T-cell (primary cell): ENCODE measurements around the gene ITGB7. TPM values are rescaled to one million over a fixed set of nuclear protein-coding genes. Genes with fewer than 3 reads are reported as not detected.
A peak's percentile ranks its signal among the peaks of the same experiment; 100 is the strongest.

Source experiments
- ATAC-seq, 4 experiments: fragments of 200-7000 bp in 3 of 4; fragments of 150-1000 bp in 1 of 4; cut with Tn5 transposase; replicated peaks in 1 of 4; 1 replicate in 3 of 4; 2 replicates in 1 of 4; pipeline ENCODE4 v1.10.0; 2021; ENCODE audit warnings: moderate library complexity in 3 of 4, mild to moderate bottlenecking in 2 of 4, moderate number of reproducible peaks in 1 of 4
- CTCF ChIA-PET, 2 donors: fragments of 300-600 bp; sonication (Branson Sonifier 250); formaldehyde crosslinking; loops; one replicate each; lab custom pipeline; 2022; ENCODE audit warnings: antibody characterized with exemption in 2 of 2; lab: Charles Lee
- POLR2A ChIA-PET, 2 donors: fragments of 300-600 bp; sonication (Branson Sonifier 250); formaldehyde crosslinking; loops; one replicate each; lab custom pipeline; 2022; ENCODE audit warnings: antibody characterized with exemption in 2 of 2; lab: Charles Lee
- DNase-seq, 35 experiments: peaks; one replicate each; pipeline versions ENCODE4 v3.0.0 to v3.0.0-alpha.2; 2013 to 2023
- H3K27ac ChIP-seq: one replicate; pipeline ENCODE4 v1.5.1; 2013; ENCODE audit warnings: low read length
- H3K27me3 ChIP-seq, 2 experiments: replicated peaks in 1 of 2; 1 replicate in 1 of 2; 2 replicates in 1 of 2; pipeline versions ENCODE4 v1.6.1 to v1.7.0; 2013; ENCODE audit warnings: low read length in 1 of 2, mixed read lengths in 1 of 2; ENCODE audit not compliant: control insufficient read depth in 2 of 2, insufficient read depth in 2 of 2; ENCODE audit errors: extremely low read depth in 1 of 2
- H3K36me3 ChIP-seq, 2 donors: 1 replicate in 1 of 2; 2 replicates in 1 of 2; pipeline versions ENCODE4 v1.6.1 to v1.7.0; 2013; ENCODE audit warnings: low read length in 1 of 2; ENCODE audit not compliant: control insufficient read depth in 2 of 2, insufficient read depth in 1 of 2; ENCODE audit errors: extremely low read depth in 1 of 2
- H3K4me1 ChIP-seq, 2 experiments: 1 replicate in 1 of 2; 2 replicates in 1 of 2; pipeline versions ENCODE4 v1.6.1 to v1.7.0; 2013; ENCODE audit warnings: low read length in 2 of 2, mixed read lengths in 1 of 2; ENCODE audit not compliant: insufficient read depth in 2 of 2, control insufficient read depth in 1 of 2; ENCODE audit errors: extremely low read depth in 1 of 2
- H3K4me3 ChIP-seq, 2 donors: 1 replicate in 1 of 2; 2 replicates in 1 of 2; pipeline versions ENCODE4 v1.5.1 to v1.7.0; 2013; ENCODE audit warnings: mild to moderate bottlenecking in 2 of 2, low read length in 1 of 2, moderate library complexity in 1 of 2; ENCODE audit not compliant: control insufficient read depth in 1 of 2; ENCODE audit errors: extremely low read depth in 1 of 2
- H3K9me3 ChIP-seq: 2 replicates; pipeline ENCODE4 v1.7.0; 2013
- H3K27ac Mint-ChIP-seq, 2 donors: one replicate each; pipeline ENCODE4 v1.8.0; 2020 to 2021; ENCODE audit warnings: mild to moderate bottlenecking in 2 of 2, mixed read lengths in 2 of 2
- H3K27me3 Mint-ChIP-seq, 2 donors: one replicate each; pipeline ENCODE4 v1.8.0; 2021 to 2022; ENCODE audit warnings: mixed read lengths in 2 of 2
- H3K36me3 Mint-ChIP-seq: one replicate; pipeline ENCODE4 v1.8.0; 2021; ENCODE audit warnings: mixed read lengths
- H3K4me1 Mint-ChIP-seq, 3 donors: one replicate each; pipeline ENCODE4 v1.8.0; 2020 to 2022; ENCODE audit warnings: mixed read lengths in 3 of 3, mild to moderate bottlenecking in 1 of 3
- H3K4me3 Mint-ChIP-seq, 3 donors: one replicate each; pipeline ENCODE4 v1.8.0; 2020 to 2022; ENCODE audit warnings: mild to moderate bottlenecking in 3 of 3, mixed read lengths in 3 of 3, moderate library complexity in 3 of 3
- H3K9me3 Mint-ChIP-seq, 3 donors: one replicate each; pipeline ENCODE4 v1.8.0; 2020 to 2022; ENCODE audit warnings: mixed read lengths in 3 of 3
- WGBS: methylation state at CpG from one replicate; pipeline ENCODE4 v1.1.5; 2013; ENCODE audit warnings: missing lambda C conversion rate; ENCODE audit not compliant: insufficient coverage; 5-methylcytosine and 5-hydroxymethylcytosine counted together
- total RNA-seq, 35 experiments: library from RNA in 6 of 35; stranded (reverse) in 6 of 35; fragments of 120-200 nt in 1 of 35; gene quantifications; one replicate each; pipeline versions ENCODE4 v1.2.1 to v1.2.4 and lab custom pipeline; 2013 to 2026

The ITGB7 gene
- total RNA-seq, 5 donors from 2014 or later (not counting 1 experiment from before 2014, with no cell fraction given) = 247 to 590 (median 469) TPM

DNA sequence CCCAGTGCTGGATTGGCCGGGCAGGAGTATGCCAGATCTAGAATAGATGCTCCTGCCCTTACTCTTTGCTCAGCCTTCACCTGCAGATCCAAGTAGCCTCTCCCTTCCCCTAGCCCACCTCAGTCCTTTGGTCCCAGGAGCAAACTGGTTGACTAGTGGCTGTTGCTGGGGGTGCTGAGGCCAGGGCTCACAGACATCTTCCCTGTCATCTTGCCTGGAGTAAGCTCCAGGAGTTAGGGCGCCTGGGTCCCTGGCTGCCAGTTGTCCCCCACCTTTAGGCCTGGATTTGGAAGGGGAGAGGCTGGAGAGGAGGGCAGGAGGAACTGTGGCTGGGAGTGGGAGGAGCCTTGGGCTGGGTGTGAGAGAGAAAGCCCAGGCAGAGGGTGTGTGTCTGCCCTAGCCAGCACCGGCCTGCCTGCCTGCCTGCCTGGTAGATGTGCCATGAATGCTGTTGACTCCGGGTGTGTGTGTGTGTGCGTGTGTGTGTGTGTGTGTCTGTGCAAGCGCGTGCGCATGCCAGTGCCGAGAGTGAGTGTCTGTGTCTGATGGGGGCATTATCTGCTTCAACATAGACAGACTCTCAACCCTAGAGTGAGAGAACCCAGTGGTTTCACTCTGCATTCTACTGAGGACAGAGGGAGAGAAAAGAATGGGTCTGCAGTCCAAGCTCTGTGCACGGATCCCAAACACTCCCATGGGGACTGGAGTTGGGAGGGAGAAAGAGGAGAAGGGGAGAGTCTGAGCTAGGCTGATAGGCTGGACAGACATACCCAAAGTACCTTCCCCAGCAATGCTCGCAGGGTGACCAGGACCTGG is 25.8 kb upstream of the ITGB7 start:
- Mint-ChIP-seq H3K4me3 (peak overlapping the region; percentile 84 to 93 (median 86)), H3K4me1 (peaks cover 57 to 81% (median 80%) of the 10 kb centered on the region in 3 donors), H3K9me3 (no peaks in the 10 kb centered on the region), H3K36me3 (no peaks in the 10 kb centered on the region), H3K27me3 (no peaks in the 10 kb centered on the region), H3K27ac (peak overlapping the region; percentile 93 to 94)
- POLR2A ChIA-PET = no interaction called here
- Histone ChIP-seq H3K4me3 (peak overlapping the region; percentile 50 to 53), H3K36me3 (no peaks in the 10 kb centered on the region), H3K27me3 (no peaks in the 10 kb centered on the region), H3K9me3 (no peaks in the 10 kb centered on the region), H3K4me1 (peaks cover 24 to 83% of the 10 kb centered on the region in 2 experiments), H3K27ac (peak overlapping the region; percentile 94)
- DNase-seq (peak in 23 of 35 experiments; percentile 24 to 58 (median 39)), ATAC-seq (peak; percentile 29 to 53 (median 36))
- WGBS = 28% methylated on average over 2 of the region's 11 CpGs
- CTCF ChIA-PET = interaction anchor here in 1 of 2 donors (0.6 kb wide), 1 partner anchor 58 kb away, joined by 4 read pairs; no protein-coding TSS in a partner anchor

- peak within 1 kb of the TSS; percentile 93 to 94 for H3K27ac Mint-ChIP-seq
- POLR2A ChIA-PET = no interaction called here
- peak in 30 of 35 experiments; percentile 27 to 72 (median 48) for DNase-seq
- H3K27me3 ChIP-seq = no peaks in the 10 kb centered on the region
- ATAC-seq = peak; percentile 63 to 72 (median 66)
- no peaks in the 10 kb centered on the region for H3K9me3 Mint-ChIP-seq
- H3K27ac ChIP-seq = peak within 1 kb of the TSS; percentile 94
- CTCF ChIA-PET = no interaction called here
- peaks cover 53 to 77% (median 74%) of the 10 kb centered on the region in 3 donors for H3K4me1 Mint-ChIP-seq
- WGBS = 0% methylated on average over 18 of the region's 44 CpGs
- no peaks in the 10 kb centered on the region for H3K36me3 ChIP-seq
- no peaks in the 10 kb centered on the region for H3K9me3 ChIP-seq
- no peaks in the 10 kb centered on the region for H3K27me3 Mint-ChIP-seq
- H3K4me1 ChIP-seq = peaks cover 24 to 89% of the 10 kb centered on the region in 2 experiments
- H3K4me3 ChIP-seq = peak within 1 kb of the TSS; percentile 50 to 53
- peak within 1 kb of the TSS; percentile 84 to 93 (median 86) for H3K4me3 Mint-ChIP-seq
- peaks cover under 1% of the 10 kb centered on the region for H3K36me3 Mint-ChIP-seq
Measured at GRCh38 chr12:53231921-53232645, 25.0 kb upstream of the ITGB7 start, which contains the start of gene RARG. Gene RARG, minus strand, starts transcription at chr12:53232209. Its CDS starts 4,664 bp downstream, at chr12:53227545.

DNA sequence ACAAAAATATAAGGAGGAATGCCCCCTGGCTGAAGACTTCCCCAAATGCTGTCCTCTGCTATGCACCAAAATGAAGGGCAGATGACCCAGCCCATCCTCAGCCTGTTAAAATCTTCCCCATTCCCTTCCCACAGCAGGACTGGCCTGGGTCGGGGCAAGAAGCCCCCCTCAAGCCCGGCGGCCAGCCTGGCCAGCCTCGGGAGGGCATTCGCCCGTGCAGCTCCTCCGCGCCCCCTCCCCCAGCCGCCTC is 24.5 kb upstream of the ITGB7 start:
- peaks cover 4% of the 10 kb centered on the region for H3K36me3 Mint-ChIP-seq
- H3K9me3 Mint-ChIP-seq = no peaks in the 10 kb centered on the region
- H3K27ac Mint-ChIP-seq = peak overlapping the region; percentile 85 to 86
- H3K27me3 Mint-ChIP-seq = no peaks in the 10 kb centered on the region
- Histone ChIP-seq H3K4me1 (peaks cover 24 to 89% of the 10 kb centered on the region in 2 experiments), H3K4me3 (peak overlapping the region in 1 of 2 donors; percentile 53), H3K9me3 (no peaks in the 10 kb centered on the region), H3K36me3 (peaks cover 0 to 2% of the 10 kb centered on the region in 2 donors), H3K27ac (peak overlapping the region; percentile 73), H3K27me3 (no peaks in the 10 kb centered on the region)
- 0% methylated on average over 9 of the region's 9 CpGs for WGBS
- DNase-seq (no peak), ATAC-seq (no peak)
- ChIA-PET POLR2A (no interaction called here), CTCF (no interaction called here)
- peak overlapping the region; percentile 62 to 93 (median 75) for H3K4me3 Mint-ChIP-seq
- peaks cover 53 to 77% (median 73%) of the 10 kb centered on the region in 3 donors for H3K4me1 Mint-ChIP-seq

- POLR2A ChIA-PET = no interaction called here
- WGBS = 81% methylated on average over 3 of the region's 10 CpGs
- Histone ChIP-seq H3K4me3 (no peak overlapping the region), H3K27me3 (no peaks in the 10 kb centered on the region), H3K36me3 (peaks cover 0 to 2% of the 10 kb centered on the region in 2 donors), H3K4me1 (peaks cover 19 to 86% of the 10 kb centered on the region in 2 experiments), H3K27ac (peak overlapping the region; percentile 73), H3K9me3 (no peaks in the 10 kb centered on the region)
- no peak for ATAC-seq
- H3K4me3 Mint-ChIP-seq = peak overlapping the region; percentile 11 to 42 (median 18)
- peaks cover 50 to 74% (median 69%) of the 10 kb centered on the region in 3 donors for H3K4me1 Mint-ChIP-seq
- peak overlapping the region; percentile 84 to 92 for H3K27ac Mint-ChIP-seq
- no peak for DNase-seq
- H3K36me3 Mint-ChIP-seq = peaks cover 4% of the 10 kb centered on the region
- CTCF ChIA-PET = interaction anchor here in 1 of 2 donors (1.3 kb wide), 1 partner anchor 10 kb away, joined by 3 read pairs; no protein-coding TSS in a partner anchor
- H3K9me3 Mint-ChIP-seq = no peaks in the 10 kb centered on the region
- no peaks in the 10 kb centered on the region for H3K27me3 Mint-ChIP-seq
Measured at GRCh38 chr12:53230108-53230845, 23.2 kb upstream of the ITGB7 start.

DNA sequence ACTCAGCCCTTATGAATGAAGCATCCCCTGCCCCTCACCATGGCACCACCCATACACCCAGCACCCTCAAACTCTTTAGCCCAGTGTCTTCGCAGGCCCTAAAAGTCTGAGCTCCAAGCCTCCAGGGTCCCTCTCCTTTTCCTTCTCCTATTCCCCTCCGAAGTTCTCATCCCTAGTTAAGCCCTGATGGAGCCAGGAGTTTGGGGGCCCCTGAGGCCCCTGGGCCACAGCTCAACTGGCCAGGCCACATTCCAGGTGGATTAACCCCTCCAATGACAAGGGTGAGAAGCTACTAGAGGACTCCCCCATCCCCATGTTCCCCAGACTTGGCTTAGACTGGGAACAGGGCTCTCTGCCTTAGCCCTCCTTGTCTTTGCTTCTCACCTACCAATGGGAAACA is 22.4 kb upstream of the ITGB7 start:
- Mint-ChIP-seq H3K36me3 (peaks cover 4% of the 10 kb centered on the region), H3K4me1 (peaks cover 58 to 74% (median 70%) of the 10 kb centered on the region in 3 donors), H3K4me3 (peak overlapping the region; percentile 4 to 18 (median 11)), H3K27me3 (no peaks in the 10 kb centered on the region), H3K9me3 (no peaks in the 10 kb centered on the region), H3K27ac (peak overlapping the region; percentile 84 to 92)
- Histone ChIP-seq H3K36me3 (peaks cover 0 to 2% of the 10 kb centered on the region in 2 donors), H3K4me1 (peaks cover 26 to 86% of the 10 kb centered on the region in 2 experiments), H3K4me3 (no peak overlapping the region), H3K27ac (peak overlapping the region; percentile 73), H3K27me3 (no peaks in the 10 kb centered on the region), H3K9me3 (no peaks in the 10 kb centered on the region)
- no peak for DNase-seq
- ChIA-PET POLR2A (no interaction called here), CTCF (interaction anchor here (0.6 to 1.3 kb wide), 3 partner anchors 9 to 23 kb away, joined by 3 read pairs; a partner anchor contains a TSS)
- no peak for ATAC-seq
- 88% methylated on average over 1 of the region's 2 CpGs for WGBS
